Vagina (tissue), 2 donors: ENCODE results near the gene PRR19. TPM values are rescaled to one million over a fixed set of nuclear protein-coding genes. Genes with fewer than 3 reads are reported as not detected.

Experiments used
- DNase-seq, 2 donors: peaks; one replicate each; pipeline ENCODE4 v3.0.0-alpha.2; 2017; ENCODE audit errors: extremely low spot score in 2 of 2
- H3K27ac ChIP-seq: fragments of 200-600 bp; sonication (generic); one replicate; pipeline ENCODE4 v1.5.1; 2019
- H3K27me3 ChIP-seq: fragments of 200-600 bp; sonication (generic); one replicate; pipeline ENCODE4 v1.5.1; 2019
- H3K36me3 ChIP-seq, 2 donors: fragments of 200-600 bp; sonication (generic); one replicate each; pipeline ENCODE4 v1.5.1; 2017 to 2019
- H3K4me1 ChIP-seq: fragments of 200-600 bp; sonication (generic); one replicate; pipeline ENCODE4 v1.5.1; 2019
- H3K4me3 ChIP-seq, 2 donors: fragments of 200-600 bp; sonication (generic); 1 replicate in 1 of 2; 2 replicates in 1 of 2; pipeline ENCODE4 v1.5.1; 2016 to 2019
- H3K9me3 ChIP-seq: fragments of 200-600 bp; sonication (generic); one replicate; pipeline ENCODE4 v1.5.1; 2019
- POLR2A ChIP-seq, 2 donors: fragments of 450-650 bp; IDR thresholded peaks; one replicate each; pipeline ENCODE4 v1.6.1; 2017; ENCODE audit warnings: antibody characterized with exemption in 2 of 2, mild to moderate bottlenecking in 2 of 2, moderate library complexity in 2 of 2
- POLR2AphosphoS5 ChIP-seq, 2 donors: sonication (generic); formaldehyde crosslinking; IDR thresholded peaks; one replicate each; pipeline ENCODE4 v1.9.0; 2017; ENCODE audit warnings: antibody characterized with exemption in 2 of 2, mild to moderate bottlenecking in 2 of 2, low read depth in 1 of 2; ENCODE audit not compliant: insufficient read depth in 1 of 2
- intact Hi-C: fragments of 100-400 bp; cut with DNase I; formaldehyde crosslinking; loops from one replicate; pipeline ENCODE4 v1.15.1; 2023
- total RNA-seq: library from RNA; depleted of rRNA; stranded (reverse); fragments of >200 nt; gene quantifications from one replicate; pipeline ENCODE4 v1.2.3, GENCODE V29; 2016
- TF ChIP-seq, protein P1 (sequence below), 3 experiments: fragments of 450-650 bp in 2 of 3; fragments of 200-600 bp in 1 of 3; sonication (generic) in 1 of 3; IDR thresholded peaks; one replicate each; pipeline ENCODE4 v1.5.1; 2017 to 2019; ENCODE audit warnings: antibody characterized with exemption in 3 of 3, mild to moderate bottlenecking in 2 of 3, moderate library complexity in 2 of 3

PRR19 gene
- total RNA-seq, 1 donor from 2014 or later: not detected

GRCh38 chr19:42293948-42294347 lies 8.0 kb upstream of the PRR19 start:
- no peak overlapping the region for H3K27ac ChIP-seq
- DNase-seq: no peak
- no peaks in the 10 kb centered on the region for H3K9me3 ChIP-seq
- TF ChIP-seq, protein P1, sequence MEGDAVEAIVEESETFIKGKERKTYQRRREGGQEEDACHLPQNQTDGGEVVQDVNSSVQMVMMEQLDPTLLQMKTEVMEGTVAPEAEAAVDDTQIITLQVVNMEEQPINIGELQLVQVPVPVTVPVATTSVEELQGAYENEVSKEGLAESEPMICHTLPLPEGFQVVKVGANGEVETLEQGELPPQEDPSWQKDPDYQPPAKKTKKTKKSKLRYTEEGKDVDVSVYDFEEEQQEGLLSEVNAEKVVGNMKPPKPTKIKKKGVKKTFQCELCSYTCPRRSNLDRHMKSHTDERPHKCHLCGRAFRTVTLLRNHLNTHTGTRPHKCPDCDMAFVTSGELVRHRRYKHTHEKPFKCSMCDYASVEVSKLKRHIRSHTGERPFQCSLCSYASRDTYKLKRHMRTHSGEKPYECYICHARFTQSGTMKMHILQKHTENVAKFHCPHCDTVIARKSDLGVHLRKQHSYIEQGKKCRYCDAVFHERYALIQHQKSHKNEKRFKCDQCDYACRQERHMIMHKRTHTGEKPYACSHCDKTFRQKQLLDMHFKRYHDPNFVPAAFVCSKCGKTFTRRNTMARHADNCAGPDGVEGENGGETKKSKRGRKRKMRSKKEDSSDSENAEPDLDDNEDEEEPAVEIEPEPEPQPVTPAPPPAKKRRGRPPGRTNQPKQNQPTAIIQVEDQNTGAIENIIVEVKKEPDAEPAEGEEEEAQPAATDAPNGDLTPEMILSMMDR (IDR thresholded peaks at IDR 0.05): no peak
- TF ChIP-seq POLR2A (IDR thresholded peaks at IDR 0.05): no peak
- TF ChIP-seq POLR2AphosphoS5 (IDR thresholded peaks at IDR 0.05; ENCODE audit: insufficient read depth in 1 of 2, low read depth in 1 of 2): no peak
- H3K36me3 ChIP-seq: peaks cover 0 to 51% of the 10 kb centered on the region in 2 donors
- H3K27me3 ChIP-seq: no peaks in the 10 kb centered on the region
- intact Hi-C loops: no loop called here
- no peak overlapping the region for H3K4me3 ChIP-seq
- no peaks in the 10 kb centered on the region for H3K4me1 ChIP-seq

DNA sequence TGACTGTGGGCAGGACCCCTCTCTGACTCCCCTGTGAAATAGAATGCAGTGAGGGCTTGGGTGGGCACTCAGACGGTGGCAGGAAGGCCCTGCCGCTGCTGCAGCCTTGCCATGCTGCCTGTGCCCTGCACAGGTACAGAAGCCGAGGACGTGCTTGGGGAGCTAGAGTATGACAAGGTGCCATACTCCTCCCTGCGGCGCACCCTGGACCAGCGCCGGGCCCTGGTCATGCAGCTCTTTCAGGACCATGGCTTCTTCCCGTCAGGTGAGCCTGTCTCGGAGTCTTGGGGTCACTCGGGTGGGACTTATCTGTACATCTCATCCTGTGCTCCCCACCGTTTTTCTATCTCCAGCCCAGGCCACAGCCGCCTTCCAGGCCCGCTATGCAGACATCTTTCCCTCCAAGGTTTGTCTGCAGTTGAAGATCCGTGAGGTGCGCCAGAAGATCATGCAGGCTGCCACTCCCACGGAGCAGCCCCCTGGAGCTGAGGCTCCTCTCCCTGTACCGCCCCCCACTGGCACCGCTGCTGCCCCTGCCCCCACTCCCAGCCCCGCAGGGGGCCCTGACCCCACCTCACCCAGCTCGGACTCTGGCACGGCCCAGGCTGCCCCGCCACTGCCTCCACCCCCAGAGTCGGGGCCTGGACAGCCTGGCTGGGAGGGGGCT lies 7.3 kb upstream of the PRR19 start:
- H3K4me3 ChIP-seq: no peak overlapping the region
- DNase-seq: no peak
- TF ChIP-seq POLR2A (IDR thresholded peaks at IDR 0.05): no peak
- no peak for TF ChIP-seq POLR2AphosphoS5 (IDR thresholded peaks at IDR 0.05; ENCODE audit: insufficient read depth in 1 of 2, low read depth in 1 of 2)
- TF ChIP-seq, protein P1 (IDR thresholded peaks at IDR 0.05): no peak
- H3K4me1 ChIP-seq: no peaks in the 10 kb centered on the region
- intact Hi-C loops: no loop called here
- H3K9me3 ChIP-seq: no peaks in the 10 kb centered on the region
- H3K27ac ChIP-seq: no peak overlapping the region
- peaks cover 0 to 44% of the 10 kb centered on the region in 2 donors for H3K36me3 ChIP-seq
- no peaks in the 10 kb centered on the region for H3K27me3 ChIP-seq

DNA sequence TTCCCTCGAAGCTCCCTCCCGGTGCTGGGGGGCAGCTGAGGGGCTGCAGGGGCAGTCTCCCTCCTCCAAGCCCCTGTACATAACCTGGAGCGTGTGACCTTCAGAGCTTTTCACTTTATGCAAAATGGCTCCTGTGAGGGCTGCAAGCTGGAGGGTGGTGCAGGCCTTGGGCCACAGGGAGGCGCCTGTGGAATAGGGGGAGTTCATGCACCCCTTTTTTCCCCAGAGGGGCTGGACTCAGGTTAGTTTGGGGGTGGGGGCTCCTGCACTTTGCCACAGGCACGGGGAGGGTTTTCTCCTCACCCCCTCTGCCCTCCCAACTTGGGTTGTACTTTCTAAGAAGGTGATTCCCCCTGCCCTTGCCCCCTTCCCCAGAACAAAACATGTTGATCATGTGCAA lies 6.6 kb upstream of the PRR19 start:
- Histone ChIP-seq H3K9me3 (no peaks in the 10 kb centered on the region), H3K27ac (no peak overlapping the region), H3K4me3 (no peak overlapping the region), H3K27me3 (no peaks in the 10 kb centered on the region), H3K4me1 (no peaks in the 10 kb centered on the region), H3K36me3 (peaks cover 0 to 37% of the 10 kb centered on the region in 2 donors)
- intact Hi-C loops: no loop called here
- no peak for DNase-seq
- TF ChIP-seq POLR2A (IDR thresholded peaks at IDR 0.05) (no peak), POLR2AphosphoS5 (IDR thresholded peaks at IDR 0.05; ENCODE audit: insufficient read depth in 1 of 2, low read depth in 1 of 2) (no peak)
- TF ChIP-seq, protein P1 (IDR thresholded peaks at IDR 0.05): no peak

- intact Hi-C loops: no loop called here
- peak; percentile 30 to 56 for TF ChIP-seq POLR2AphosphoS5 (IDR thresholded peaks at IDR 0.05; ENCODE audit: insufficient read depth in 1 of 2, low read depth in 1 of 2)
- TF ChIP-seq, protein P1 (IDR thresholded peaks at IDR 0.05): peak; percentile 86 to 94 (median 88)
- no peak for TF ChIP-seq POLR2A (IDR thresholded peaks at IDR 0.05)
- Histone ChIP-seq H3K4me3 (no peak overlapping the region), H3K27me3 (no peaks in the 10 kb centered on the region), H3K27ac (no peak overlapping the region), H3K4me1 (no peaks in the 10 kb centered on the region), H3K9me3 (no peaks in the 10 kb centered on the region), H3K36me3 (peaks cover 0 to 30% of the 10 kb centered on the region in 2 donors)
- no peak for DNase-seq
These were observed 6.0 kb upstream of the PRR19 start for GRCh38 chr19:42295831-42296525.

GRCh38 chr19:42297039-42297438 lies 4.9 kb upstream of the PRR19 start:
- Histone ChIP-seq H3K27me3 (no peaks in the 10 kb centered on the region), H3K36me3 (peaks cover 0 to 27% of the 10 kb centered on the region in 2 donors), H3K27ac (no peak overlapping the region), H3K4me3 (no peak overlapping the region), H3K4me1 (peaks cover 10% of the 10 kb centered on the region), H3K9me3 (no peaks in the 10 kb centered on the region)
- TF ChIP-seq POLR2A (IDR thresholded peaks at IDR 0.05): no peak
- TF ChIP-seq, protein P1 (IDR thresholded peaks at IDR 0.05): no peak
- TF ChIP-seq POLR2AphosphoS5 (IDR thresholded peaks at IDR 0.05; ENCODE audit: insufficient read depth in 1 of 2, low read depth in 1 of 2): no peak
- intact Hi-C loops: no loop called here
- DNase-seq: no peak
